ENCODE data around the gene MUC5AC.

MUC5AC gene

GRCh38 chr11:1122664-1123002, 35.1 kb upstream of the MUC5AC start:
- DNase-seq = no peak

- no peak for DNase-seq
Measured at GRCh38 chr11:1123970-1124369, 33.8 kb upstream of the MUC5AC start.

- no peak for DNase-seq
Measured at GRCh38 chr11:1125803-1126202, 31.9 kb upstream of the MUC5AC start.

GRCh38 chr11:1126491-1126926, 31.2 kb upstream of the MUC5AC start:
- DNase-seq = no peak

- no peak for DNase-seq
Measured at GRCh38 chr11:1126935-1127663, 30.7 kb upstream of the MUC5AC start.

- DNase-seq = no peak
Measured at GRCh38 chr11:1127664-1128162, 30.0 kb upstream of the MUC5AC start.

- no peak for DNase-seq
Measured at GRCh38 chr11:1128311-1129142, 29.2 kb upstream of the MUC5AC start.

GRCh38 chr11:1129143-1129610, 28.6 kb upstream of the MUC5AC start:
- DNase-seq = no peak

- no peak for DNase-seq
Measured at GRCh38 chr11:1129611-1130160, 28.1 kb upstream of the MUC5AC start.

GRCh38 chr11:1130276-1131032, 27.3 kb upstream of the MUC5AC start:
- DNase-seq = peak; percentile 7

GRCh38 chr11:1131033-1131911, 26.5 kb upstream of the MUC5AC start:
- no peak for DNase-seq

GRCh38 chr11:1134848-1135445, 22.8 kb upstream of the MUC5AC start:
- no peak for DNase-seq

- DNase-seq = no peak
Measured at GRCh38 chr11:1138097-1138496, 19.7 kb upstream of the MUC5AC start.

- no peak for DNase-seq
Measured at GRCh38 chr11:1139441-1140083, 18.2 kb upstream of the MUC5AC start.

- DNase-seq = no peak
Measured at GRCh38 chr11:1140642-1141490, 16.9 kb upstream of the MUC5AC start.

- no peak for DNase-seq
Measured at GRCh38 chr11:1146365-1146764, 11.4 kb upstream of the MUC5AC start.

- no peak for DNase-seq
Measured at GRCh38 chr11:1147792-1148191, 10.0 kb upstream of the MUC5AC start.

- DNase-seq = no peak
Measured at GRCh38 chr11:1148752-1149180, 9.0 kb upstream of the MUC5AC start.

GRCh38 chr11:1149545-1149944, 8.2 kb upstream of the MUC5AC start:
- DNase-seq = no peak

- no peak for DNase-seq
Measured at GRCh38 chr11:1150116-1150515, 7.6 kb upstream of the MUC5AC start.

Measured in DMS79 (cell line).